Type B pancreatic cell (in vitro differentiated cells): ENCODE results near the gene RBFOX1. TPM values are rescaled to one million over a fixed set of nuclear protein-coding genes. Genes with fewer than 3 reads are reported as not detected.

Experiments used
- DNase-seq: peaks from one replicate; pipeline ENCODE4 v3.0.0; 2021; ENCODE audit warnings: mixed read lengths; ENCODE audit not compliant: unreplicated experiment; ENCODE audit errors: extremely low spot score
- H3K27ac Mint-ChIP-seq: 2 replicates; pipeline ENCODE4 v1.8.0; 2021; ENCODE audit warnings: mild to moderate bottlenecking, mixed read lengths
- H3K27me3 Mint-ChIP-seq: 2 replicates; pipeline ENCODE4 v1.8.0; 2021; ENCODE audit warnings: mixed read lengths
- H3K36me3 Mint-ChIP-seq: 2 replicates; pipeline ENCODE4 v1.8.0; 2021; ENCODE audit warnings: mixed read lengths
- H3K4me1 Mint-ChIP-seq: one replicate; pipeline ENCODE4 v1.8.0; 2021; ENCODE audit warnings: mixed read lengths; ENCODE audit not compliant: unreplicated experiment
- H3K4me3 Mint-ChIP-seq: 2 replicates; pipeline ENCODE4 v1.8.0; 2021; ENCODE audit warnings: mild to moderate bottlenecking, mixed read lengths
- H3K9me3 Mint-ChIP-seq: 2 replicates; pipeline ENCODE4 v1.8.0; 2021; ENCODE audit warnings: mixed read lengths
- total RNA-seq: library from RNA; stranded (reverse); gene quantifications from 2 replicates; pipeline ENCODE4 v1.2.1, GENCODE V29; 2021; ENCODE audit warnings: low replicate concordance
- TF ChIP-seq, protein P1 (sequence below): fragments of 200-600 bp; sonication (generic); conservative IDR thresholded peaks from 2 replicates; pipeline ENCODE4 v1.5.0; 2021; ENCODE audit warnings: antibody characterized with exemption, mild to moderate bottlenecking

RBFOX1 gene
- total RNA-seq, 1 donor from 2014 or later: 21.0 TPM

DNA sequence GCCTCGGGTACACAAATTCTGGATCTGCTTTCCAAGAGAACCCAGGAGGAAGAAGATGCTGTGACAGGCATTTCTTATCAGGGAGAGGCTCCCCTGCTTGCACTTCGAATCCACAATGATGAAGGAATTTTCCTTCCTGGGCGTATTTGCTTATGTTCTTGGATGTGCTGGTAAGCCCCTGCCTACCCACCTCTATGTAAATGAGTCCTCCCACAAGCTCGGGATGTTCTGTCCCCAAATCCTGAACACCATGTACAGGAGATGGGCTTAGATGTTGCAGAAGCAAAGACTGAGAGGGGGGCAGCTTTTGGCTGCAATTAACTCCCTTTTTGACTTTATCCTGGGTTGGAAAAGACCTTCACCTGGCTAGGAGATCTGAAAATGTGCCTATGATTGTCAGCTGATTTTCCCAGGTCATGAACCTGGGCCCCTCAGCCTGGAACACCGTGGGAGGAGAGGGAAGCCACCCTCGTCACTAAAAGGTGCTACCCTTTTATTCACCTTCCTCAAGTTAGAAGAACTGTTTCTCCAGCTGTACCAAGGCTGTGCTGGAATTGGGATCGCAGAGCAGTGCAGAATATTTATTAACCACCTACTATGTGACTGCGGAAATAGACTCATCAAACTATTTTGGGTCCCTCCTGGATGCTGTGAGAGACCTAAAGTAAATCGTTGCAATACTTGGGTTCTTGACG, 150.1 kb downstream of the RBFOX1 start:
- no peaks in the 10 kb centered on the region for H3K9me3 Mint-ChIP-seq
- no peak overlapping the region for H3K4me3 Mint-ChIP-seq

DNA sequence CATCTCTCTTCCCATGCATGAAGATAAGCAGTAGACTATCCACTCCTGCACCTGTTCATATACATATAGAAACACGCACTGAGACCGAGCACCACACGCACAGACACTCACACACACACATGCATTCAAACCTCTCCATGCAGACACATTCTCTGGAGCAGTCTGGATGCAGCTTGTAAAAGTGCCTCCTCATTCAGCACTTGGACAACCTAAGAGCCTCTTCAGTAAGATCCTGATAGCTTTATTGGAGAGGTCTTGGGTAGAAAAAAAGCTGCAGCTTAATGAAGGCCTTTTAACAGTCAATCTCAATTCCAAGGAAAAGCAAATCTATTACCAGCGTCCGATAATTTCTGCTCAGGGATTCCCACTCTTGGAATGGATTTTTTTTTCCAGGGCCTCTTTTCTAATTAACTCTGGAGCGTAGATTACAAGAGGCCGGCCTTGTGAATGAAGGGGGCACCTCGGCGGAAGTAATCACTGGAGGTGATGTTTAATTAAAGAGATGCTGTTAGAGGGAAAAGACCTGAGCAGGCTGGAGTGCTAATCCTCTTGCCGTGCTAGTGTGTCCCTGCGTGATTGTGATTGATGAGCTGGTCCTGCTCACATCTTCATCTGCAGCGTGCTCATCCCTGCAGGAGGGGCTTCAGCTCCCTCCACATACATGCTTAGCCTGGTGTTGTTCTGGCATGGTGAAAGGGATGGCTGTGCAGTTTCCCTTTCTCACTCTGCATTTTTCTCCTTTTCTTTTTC, 155.1 kb downstream of the RBFOX1 start:
- Mint-ChIP-seq H3K4me1 (no peaks in the 10 kb centered on the region), H3K9me3 (no peaks in the 10 kb centered on the region), H3K36me3 (no peaks in the 10 kb centered on the region), H3K27me3 (peaks cover 8% of the 10 kb centered on the region), H3K4me3 (no peak overlapping the region), H3K27ac (no peak overlapping the region)
- DNase-seq: no peak
- TF ChIP-seq, protein P1, sequence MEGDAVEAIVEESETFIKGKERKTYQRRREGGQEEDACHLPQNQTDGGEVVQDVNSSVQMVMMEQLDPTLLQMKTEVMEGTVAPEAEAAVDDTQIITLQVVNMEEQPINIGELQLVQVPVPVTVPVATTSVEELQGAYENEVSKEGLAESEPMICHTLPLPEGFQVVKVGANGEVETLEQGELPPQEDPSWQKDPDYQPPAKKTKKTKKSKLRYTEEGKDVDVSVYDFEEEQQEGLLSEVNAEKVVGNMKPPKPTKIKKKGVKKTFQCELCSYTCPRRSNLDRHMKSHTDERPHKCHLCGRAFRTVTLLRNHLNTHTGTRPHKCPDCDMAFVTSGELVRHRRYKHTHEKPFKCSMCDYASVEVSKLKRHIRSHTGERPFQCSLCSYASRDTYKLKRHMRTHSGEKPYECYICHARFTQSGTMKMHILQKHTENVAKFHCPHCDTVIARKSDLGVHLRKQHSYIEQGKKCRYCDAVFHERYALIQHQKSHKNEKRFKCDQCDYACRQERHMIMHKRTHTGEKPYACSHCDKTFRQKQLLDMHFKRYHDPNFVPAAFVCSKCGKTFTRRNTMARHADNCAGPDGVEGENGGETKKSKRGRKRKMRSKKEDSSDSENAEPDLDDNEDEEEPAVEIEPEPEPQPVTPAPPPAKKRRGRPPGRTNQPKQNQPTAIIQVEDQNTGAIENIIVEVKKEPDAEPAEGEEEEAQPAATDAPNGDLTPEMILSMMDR: no peak

More for the DNA sequence above, 150.1 kb downstream of the RBFOX1 start:
- H3K4me1 Mint-ChIP-seq: no peaks in the 10 kb centered on the region
- no peaks in the 10 kb centered on the region for H3K27me3 Mint-ChIP-seq
- DNase-seq: no peak
- H3K36me3 Mint-ChIP-seq: no peaks in the 10 kb centered on the region
- H3K27ac Mint-ChIP-seq: no peak overlapping the region
- TF ChIP-seq, protein P1: no peak

DNA sequence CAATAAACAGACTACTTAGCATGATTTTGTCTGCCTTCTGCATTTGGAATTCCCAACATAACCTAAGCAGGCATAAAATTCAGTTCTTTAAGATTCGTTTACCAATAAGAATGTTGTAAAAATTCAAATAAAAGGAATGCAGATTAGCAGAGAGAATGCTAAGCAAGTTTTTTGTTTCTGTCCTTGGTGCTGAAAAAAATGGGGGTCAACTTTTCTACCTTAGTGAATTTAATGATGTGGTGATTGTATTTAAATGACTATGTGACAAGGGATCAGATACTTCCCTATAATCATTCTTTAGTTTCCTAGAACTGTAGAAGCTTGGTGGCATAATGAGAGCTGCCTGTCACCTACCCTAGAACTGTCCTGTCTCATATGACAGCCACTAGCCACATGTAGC, 159.5 kb downstream of the RBFOX1 start:
- TF ChIP-seq, protein P1: no peak
- no peak overlapping the region for H3K4me3 Mint-ChIP-seq
- peaks cover 8% of the 10 kb centered on the region for H3K27me3 Mint-ChIP-seq
- no peaks in the 10 kb centered on the region for H3K9me3 Mint-ChIP-seq
- H3K27ac Mint-ChIP-seq: no peak overlapping the region
- H3K4me1 Mint-ChIP-seq: no peaks in the 10 kb centered on the region
- H3K36me3 Mint-ChIP-seq: no peaks in the 10 kb centered on the region
- no peak for DNase-seq

DNA sequence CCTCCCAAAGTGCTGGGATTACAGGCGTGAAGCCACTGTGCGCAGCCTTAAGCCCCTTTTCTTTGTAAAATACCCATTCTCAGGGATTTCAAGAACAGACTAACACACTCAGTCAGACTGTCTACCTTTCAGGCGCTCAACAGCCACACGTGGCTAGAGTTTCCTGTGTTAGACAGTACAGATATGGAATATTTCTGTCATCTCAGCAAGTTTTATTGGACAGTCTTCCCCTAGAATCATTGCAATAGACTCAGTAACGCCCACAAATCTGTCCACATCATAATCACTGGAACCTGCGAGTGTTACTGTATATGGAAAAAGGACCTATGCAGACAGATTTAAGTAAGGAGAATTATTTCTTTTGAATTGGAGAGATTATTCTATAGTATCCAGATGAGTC, 160.5 kb downstream of the RBFOX1 start:
- H3K4me3 Mint-ChIP-seq: no peak overlapping the region
- H3K4me1 Mint-ChIP-seq: no peaks in the 10 kb centered on the region
- H3K27ac Mint-ChIP-seq: no peak overlapping the region
- H3K9me3 Mint-ChIP-seq: no peaks in the 10 kb centered on the region
- H3K27me3 Mint-ChIP-seq: peaks cover 8% of the 10 kb centered on the region
- TF ChIP-seq, protein P1: no peak
- H3K36me3 Mint-ChIP-seq: no peaks in the 10 kb centered on the region
- DNase-seq: no peak

DNA sequence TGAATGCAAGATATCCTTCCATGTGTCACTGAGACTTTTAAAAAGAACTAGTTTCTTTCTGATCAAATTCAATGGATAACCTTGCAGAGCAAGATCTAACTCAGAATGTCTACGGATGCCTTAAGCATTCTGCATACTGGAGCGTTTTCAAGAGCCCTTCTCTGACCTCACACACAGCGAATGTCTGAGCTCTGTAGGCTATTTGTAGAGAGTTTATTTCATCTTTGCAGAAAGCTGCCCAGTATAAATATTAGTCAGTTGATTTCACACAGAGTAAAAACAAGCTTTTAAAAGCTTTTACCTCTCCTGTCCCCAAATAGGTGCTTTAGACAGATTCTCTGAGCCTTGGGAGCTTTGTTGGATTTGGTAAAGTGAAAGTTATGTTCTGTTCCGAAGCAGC, 165.0 kb downstream of the RBFOX1 start:
- no peak for DNase-seq
- no peak overlapping the region for H3K27ac Mint-ChIP-seq
- no peaks in the 10 kb centered on the region for H3K9me3 Mint-ChIP-seq
- H3K36me3 Mint-ChIP-seq: no peaks in the 10 kb centered on the region
- no peaks in the 10 kb centered on the region for H3K4me1 Mint-ChIP-seq
- TF ChIP-seq, protein P1: no peak
- H3K4me3 Mint-ChIP-seq: no peak overlapping the region
- no peaks in the 10 kb centered on the region for H3K27me3 Mint-ChIP-seq
